Activated naive CD8-positive, alpha-beta T cell (primary cell): Measurements from ENCODE around the gene SCART1.
A peak's percentile ranks its signal among the peaks of the same experiment; 100 is the strongest.
"Not testable (repeated sequence)": the region's sequence is repeated elsewhere in the genome, so short reads cannot be mapped to it uniquely, and the experiment has no call there.

Source experiments
- H3K27ac Mint-ChIP-seq: one replicate; pipeline ENCODE4 v1.8.0; 2021; ENCODE audit warnings: mixed read lengths
- H3K27me3 Mint-ChIP-seq: one replicate; pipeline ENCODE4 v1.8.0; 2021; ENCODE audit warnings: mixed read lengths
- H3K36me3 Mint-ChIP-seq: one replicate; pipeline ENCODE4 v1.8.0; 2021; ENCODE audit warnings: mixed read lengths
- H3K4me1 Mint-ChIP-seq: one replicate; pipeline ENCODE4 v1.8.0; 2021; ENCODE audit warnings: low read depth, mixed read lengths
- H3K4me3 Mint-ChIP-seq: one replicate; pipeline ENCODE4 v1.8.0; 2021; ENCODE audit warnings: mild to moderate bottlenecking, mixed read lengths
- H3K9me3 Mint-ChIP-seq: one replicate; pipeline ENCODE4 v1.8.0; 2021; ENCODE audit warnings: low read depth, mixed read lengths

SCART1 gene

DNA sequence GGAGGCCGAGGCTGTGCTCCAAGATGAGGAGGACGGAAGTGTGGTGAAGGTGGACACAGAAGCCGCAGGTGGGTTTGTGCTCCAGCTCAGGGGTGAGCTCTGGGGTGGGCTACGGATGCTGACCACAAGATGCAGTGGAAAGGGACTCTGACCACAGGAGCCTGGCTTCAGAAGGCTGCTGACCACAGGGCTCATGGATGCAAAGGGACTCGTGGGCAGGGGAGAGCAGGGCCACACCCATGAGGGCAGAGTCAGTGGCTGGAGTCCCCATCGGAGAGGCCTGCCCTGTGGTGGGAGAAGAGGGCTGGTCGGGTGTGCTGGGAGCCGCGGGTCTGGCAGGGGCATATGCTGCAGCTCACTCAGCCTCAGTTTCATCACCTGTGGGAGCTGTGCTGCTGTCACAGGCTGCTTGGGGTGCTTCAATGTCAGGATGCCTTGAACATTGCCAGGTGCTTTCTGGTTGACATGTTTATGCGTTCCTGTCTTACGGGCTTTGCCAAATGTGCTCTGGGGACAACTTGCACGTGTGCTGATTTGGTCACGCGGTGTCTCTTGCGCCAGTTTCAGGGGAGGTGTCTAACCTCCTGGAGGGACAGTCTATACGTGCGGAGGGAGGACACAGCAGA lies 13.7 kb downstream of the SCART1 start:
- Mint-ChIP-seq H3K9me3 (no peaks in the 10 kb centered on the region), H3K27me3 (no peaks in the 10 kb centered on the region), H3K4me1 (no peaks in the 10 kb centered on the region), H3K4me3 (no peak overlapping the region), H3K27ac (no peak overlapping the region), H3K36me3 (peaks cover 24% of the 10 kb centered on the region)

- H3K27ac Mint-ChIP-seq, H3K27me3 Mint-ChIP-seq, H3K4me1 Mint-ChIP-seq, H3K4me3 Mint-ChIP-seq, H3K9me3 Mint-ChIP-seq: not testable (repeated sequence)
- H3K36me3 Mint-ChIP-seq = peaks cover 21% of the 10 kb centered on the region
Measured at GRCh38 chr10:133469205-133469604, 15.5 kb downstream of the SCART1 start.

- H3K9me3 Mint-ChIP-seq = no peaks in the 10 kb centered on the region
- H3K36me3 Mint-ChIP-seq = peaks cover 21% of the 10 kb centered on the region
- H3K4me1 Mint-ChIP-seq = peaks cover 15% of the 10 kb centered on the region
- no peak overlapping the region for H3K4me3 Mint-ChIP-seq
- H3K27ac Mint-ChIP-seq = no peak overlapping the region
- H3K27me3 Mint-ChIP-seq = no peaks in the 10 kb centered on the region
Measured at GRCh38 chr10:133471300-133472109, 17.8 kb downstream of the SCART1 start.

- no peaks in the 10 kb centered on the region for H3K9me3 Mint-ChIP-seq
- no peak overlapping the region for H3K27ac Mint-ChIP-seq
- peaks cover 15% of the 10 kb centered on the region for H3K4me1 Mint-ChIP-seq
Measured at GRCh38 chr10:133473270-133473669, 19.5 kb downstream of the SCART1 start.

DNA sequence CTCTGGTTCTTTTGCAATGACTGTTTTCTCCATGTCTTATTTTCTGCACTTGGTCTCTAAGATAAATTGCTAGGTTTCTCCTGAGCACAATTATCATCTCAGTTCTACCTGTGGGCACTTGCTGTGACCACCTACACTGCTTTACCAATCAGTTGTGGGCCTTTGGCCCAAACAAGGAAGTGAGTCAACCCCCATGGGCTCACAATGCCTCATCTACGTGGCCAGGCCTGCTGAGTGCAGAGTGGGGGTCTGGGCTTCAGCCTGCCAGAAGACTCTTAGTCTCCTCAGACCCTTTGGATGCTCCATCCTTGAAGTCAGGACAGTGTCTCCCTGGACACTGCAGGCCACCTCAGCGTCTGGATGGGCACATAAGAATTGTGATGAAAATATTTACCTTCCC lies 20.3 kb downstream of the SCART1 start:
- Mint-ChIP-seq H3K4me3 (no peak overlapping the region), H3K9me3 (no peaks in the 10 kb centered on the region), H3K4me1 (peaks cover 15% of the 10 kb centered on the region), H3K27me3 (no peaks in the 10 kb centered on the region), H3K27ac (no peak overlapping the region), H3K36me3 (peaks cover 10% of the 10 kb centered on the region)

More at GRCh38 chr10:133473270-133473669, 19.5 kb downstream of the SCART1 start:
- Mint-ChIP-seq H3K27me3 (no peaks in the 10 kb centered on the region), H3K4me3 (no peak overlapping the region), H3K36me3 (peaks cover 13% of the 10 kb centered on the region)

- Mint-ChIP-seq H3K4me1 (peaks cover 15% of the 10 kb centered on the region), H3K36me3 (peaks cover 6% of the 10 kb centered on the region), H3K27ac (peak overlapping the region; percentile 42), H3K4me3 (no peak overlapping the region), H3K27me3 (no peaks in the 10 kb centered on the region), H3K9me3 (no peaks in the 10 kb centered on the region)
Measured at GRCh38 chr10:133474665-133475424, 21.1 kb downstream of the SCART1 start.

DNA sequence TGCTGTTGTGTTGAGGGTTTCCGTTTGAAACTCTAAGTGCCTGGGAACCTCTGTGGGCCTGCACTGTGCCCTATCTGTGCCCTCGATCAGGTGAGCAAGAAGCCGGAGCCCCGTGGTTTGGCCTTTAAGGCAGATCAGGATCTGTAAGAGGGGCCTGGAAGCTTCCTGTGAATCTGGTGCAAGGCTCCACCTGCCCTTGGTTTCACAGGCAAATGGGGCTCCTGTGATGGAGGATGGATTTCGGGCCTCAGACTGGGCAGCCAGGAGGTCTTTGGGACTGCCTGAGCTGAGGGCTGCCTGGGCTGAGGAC lies 21.6 kb downstream of the SCART1 start:
- H3K27ac Mint-ChIP-seq = no peak overlapping the region
- H3K9me3 Mint-ChIP-seq = no peaks in the 10 kb centered on the region
- H3K4me1 Mint-ChIP-seq = peaks cover 15% of the 10 kb centered on the region
- H3K36me3 Mint-ChIP-seq = peaks cover 2% of the 10 kb centered on the region
- H3K27me3 Mint-ChIP-seq = no peaks in the 10 kb centered on the region
- H3K4me3 Mint-ChIP-seq = no peak overlapping the region

- Mint-ChIP-seq H3K27me3 (no peaks in the 10 kb centered on the region), H3K9me3 (no peaks in the 10 kb centered on the region), H3K4me3 (no peak overlapping the region), H3K4me1 (peaks cover 15% of the 10 kb centered on the region), H3K27ac (no peak overlapping the region), H3K36me3 (no peaks in the 10 kb centered on the region)
Measured at GRCh38 chr10:133475821-133476640, 22.3 kb downstream of the SCART1 start.

GRCh38 chr10:133476641-133476990 lies 22.9 kb downstream of the SCART1 start:
- no peak overlapping the region for H3K27ac Mint-ChIP-seq
- H3K27me3 Mint-ChIP-seq = no peaks in the 10 kb centered on the region
- H3K36me3 Mint-ChIP-seq = no peaks in the 10 kb centered on the region
- no peaks in the 10 kb centered on the region for H3K9me3 Mint-ChIP-seq
- no peak overlapping the region for H3K4me3 Mint-ChIP-seq
- peaks cover 15% of the 10 kb centered on the region for H3K4me1 Mint-ChIP-seq

DNA sequence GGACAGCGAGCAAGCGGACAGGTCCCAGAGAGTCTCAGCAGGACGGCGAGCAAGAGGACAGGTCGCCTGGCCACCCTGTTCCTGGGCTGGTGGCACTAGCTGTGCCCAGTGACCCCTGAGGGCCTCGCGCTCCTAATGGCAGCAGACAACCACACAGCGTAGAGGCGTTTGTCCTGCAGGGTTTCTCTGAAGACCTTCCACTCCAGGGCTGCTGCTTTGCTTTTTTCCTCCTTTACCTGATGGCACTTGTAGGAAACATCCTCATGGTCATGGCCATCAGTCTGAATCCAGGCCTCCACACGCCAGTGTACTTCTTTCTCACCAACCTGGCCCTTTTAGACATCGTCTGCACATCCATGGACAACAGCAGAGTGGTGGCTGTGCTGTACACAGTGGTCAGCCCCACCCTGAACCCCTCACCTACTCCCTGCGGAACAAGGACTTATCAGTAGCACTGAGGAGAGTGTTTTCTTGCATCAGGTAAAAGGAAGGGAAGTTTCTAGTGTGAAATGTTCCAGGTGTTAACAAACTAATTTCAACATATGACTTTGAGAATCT lies 27.4 kb downstream of the SCART1 start:
- H3K36me3 Mint-ChIP-seq = peaks cover 20% of the 10 kb centered on the region
- H3K27ac Mint-ChIP-seq = no peak overlapping the region
- no peak overlapping the region for H3K4me3 Mint-ChIP-seq
- H3K9me3 Mint-ChIP-seq = peaks cover 30% of the 10 kb centered on the region
- H3K27me3 Mint-ChIP-seq = no peaks in the 10 kb centered on the region
- no peaks in the 10 kb centered on the region for H3K4me1 Mint-ChIP-seq

DNA sequence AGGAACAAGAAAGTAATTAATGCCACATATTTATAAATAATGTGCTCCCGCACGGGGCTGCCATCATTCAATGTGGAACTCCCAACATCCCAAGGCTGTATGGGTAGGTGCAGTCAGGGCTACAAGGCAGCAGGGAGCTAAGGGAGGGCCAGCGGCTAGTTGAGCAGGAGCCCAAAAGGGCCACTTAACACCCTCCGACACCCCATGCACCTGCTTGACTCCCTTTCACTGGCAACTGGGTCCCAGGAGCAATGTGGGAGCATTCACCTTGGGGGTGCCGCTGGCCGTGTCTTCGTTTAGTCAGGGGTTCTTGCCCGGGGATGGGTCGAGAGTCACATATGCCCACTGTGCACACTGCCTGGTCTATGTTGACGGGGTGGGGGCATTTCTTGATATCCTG lies 27.9 kb downstream of the SCART1 start:
- Mint-ChIP-seq H3K4me3 (no peak overlapping the region), H3K27ac (no peak overlapping the region), H3K27me3 (no peaks in the 10 kb centered on the region), H3K9me3 (peaks cover 32% of the 10 kb centered on the region), H3K36me3 (peaks cover 20% of the 10 kb centered on the region), H3K4me1 (no peaks in the 10 kb centered on the region)

DNA sequence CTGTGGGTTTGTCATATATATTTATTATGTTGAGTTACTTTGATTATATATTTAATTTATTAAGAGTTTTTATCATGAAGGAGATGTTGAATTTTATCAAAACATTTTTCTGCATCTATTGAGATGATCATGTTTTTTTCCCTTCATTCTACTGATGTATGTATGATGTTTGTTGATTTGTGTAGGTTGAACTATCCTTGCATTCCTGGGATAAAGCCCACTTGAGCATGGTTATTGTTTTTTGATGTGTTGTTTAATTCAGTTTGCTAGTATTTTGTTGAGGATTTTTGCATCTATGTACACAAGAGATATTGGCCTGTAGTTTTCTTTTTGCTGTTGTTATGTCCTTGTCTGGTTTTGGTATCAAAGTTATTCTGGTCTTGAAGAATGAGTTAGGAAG lies 31.1 kb downstream of the SCART1 start:
- peaks cover 24% of the 10 kb centered on the region for H3K36me3 Mint-ChIP-seq
- H3K4me3 Mint-ChIP-seq = no peak overlapping the region
- H3K4me1 Mint-ChIP-seq = no peaks in the 10 kb centered on the region
- H3K27ac Mint-ChIP-seq = no peak overlapping the region
- no peaks in the 10 kb centered on the region for H3K27me3 Mint-ChIP-seq
- H3K9me3 Mint-ChIP-seq = peaks cover 37% of the 10 kb centered on the region

GRCh38 chr10:133487085-133487484 lies 33.3 kb downstream of the SCART1 start:
- Mint-ChIP-seq H3K36me3 (peaks cover 31% of the 10 kb centered on the region), H3K27ac (no peak overlapping the region), H3K27me3 (no peaks in the 10 kb centered on the region), H3K9me3 (peaks cover 37% of the 10 kb centered on the region), H3K4me3 (no peak overlapping the region), H3K4me1 (no peaks in the 10 kb centered on the region)

DNA sequence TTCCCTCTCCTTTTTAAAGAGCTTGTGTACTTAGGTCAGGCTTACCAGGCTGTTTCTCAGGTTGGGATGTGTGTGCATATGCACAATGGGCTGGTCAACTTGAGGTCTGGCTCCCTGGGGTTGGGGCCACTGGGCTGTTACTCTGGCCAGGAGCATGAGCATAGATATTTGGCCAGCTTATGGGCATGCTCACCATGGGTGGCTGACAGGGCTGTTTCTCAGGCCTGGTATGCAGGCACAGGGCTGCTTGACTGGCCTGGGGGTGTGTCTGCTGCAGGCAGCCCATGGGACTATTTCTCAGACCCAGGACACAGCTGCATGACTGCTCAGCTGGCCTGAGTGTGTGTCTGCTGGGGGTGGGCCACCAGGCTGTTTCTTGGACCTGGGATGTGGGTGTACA lies 34.6 kb downstream of the SCART1 start:
- peaks cover 26% of the 10 kb centered on the region for H3K9me3 Mint-ChIP-seq
- H3K4me3 Mint-ChIP-seq = no peak overlapping the region
- no peaks in the 10 kb centered on the region for H3K27me3 Mint-ChIP-seq
- no peaks in the 10 kb centered on the region for H3K4me1 Mint-ChIP-seq
- no peak overlapping the region for H3K27ac Mint-ChIP-seq
- H3K36me3 Mint-ChIP-seq = peaks cover 24% of the 10 kb centered on the region
